PC-3 (cell line): ENCODE results near the gene PRADC1.

ENCODE experiments used
- EZH2 ChIP-seq: fragments of 300-600 bp; sonication (generic); IDR thresholded peaks from one replicate; pipeline ENCODE4 v1.6.1; 2017; ENCODE audit warnings: antibody characterized with exemption, mild to moderate bottlenecking, low read length; ENCODE audit not compliant: unreplicated experiment
- TF ChIP-seq, protein P1 (sequence below): fragments of 300-600 bp; sonication (generic); conservative IDR thresholded peaks from 2 replicates; pipeline ENCODE4 v1.5.1; 2017; ENCODE audit warnings: antibody characterized with exemption, low read depth, mild to moderate bottlenecking, low read length

DNA sequence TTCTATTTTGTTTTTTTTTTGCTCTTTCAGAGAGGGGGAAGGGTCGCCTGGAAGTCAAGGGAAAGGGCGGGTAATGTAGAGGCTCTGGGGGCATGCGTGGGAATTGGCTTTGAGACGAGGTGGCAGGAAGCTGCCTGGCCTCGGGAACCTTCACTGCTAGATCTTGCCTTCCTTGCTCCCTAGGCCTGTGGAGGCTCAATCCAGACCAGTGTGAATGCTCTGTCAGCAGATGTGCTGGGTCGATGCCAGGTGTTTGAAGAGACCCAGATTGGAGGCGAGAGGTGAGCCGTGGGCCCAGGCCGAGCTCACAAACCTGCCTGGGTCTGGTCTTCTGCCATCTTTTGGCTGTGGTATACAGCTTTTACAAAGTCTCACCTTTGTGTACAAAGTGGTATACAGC is 16.6 kb upstream of the PRADC1 start:
- TF ChIP-seq, protein P1, sequence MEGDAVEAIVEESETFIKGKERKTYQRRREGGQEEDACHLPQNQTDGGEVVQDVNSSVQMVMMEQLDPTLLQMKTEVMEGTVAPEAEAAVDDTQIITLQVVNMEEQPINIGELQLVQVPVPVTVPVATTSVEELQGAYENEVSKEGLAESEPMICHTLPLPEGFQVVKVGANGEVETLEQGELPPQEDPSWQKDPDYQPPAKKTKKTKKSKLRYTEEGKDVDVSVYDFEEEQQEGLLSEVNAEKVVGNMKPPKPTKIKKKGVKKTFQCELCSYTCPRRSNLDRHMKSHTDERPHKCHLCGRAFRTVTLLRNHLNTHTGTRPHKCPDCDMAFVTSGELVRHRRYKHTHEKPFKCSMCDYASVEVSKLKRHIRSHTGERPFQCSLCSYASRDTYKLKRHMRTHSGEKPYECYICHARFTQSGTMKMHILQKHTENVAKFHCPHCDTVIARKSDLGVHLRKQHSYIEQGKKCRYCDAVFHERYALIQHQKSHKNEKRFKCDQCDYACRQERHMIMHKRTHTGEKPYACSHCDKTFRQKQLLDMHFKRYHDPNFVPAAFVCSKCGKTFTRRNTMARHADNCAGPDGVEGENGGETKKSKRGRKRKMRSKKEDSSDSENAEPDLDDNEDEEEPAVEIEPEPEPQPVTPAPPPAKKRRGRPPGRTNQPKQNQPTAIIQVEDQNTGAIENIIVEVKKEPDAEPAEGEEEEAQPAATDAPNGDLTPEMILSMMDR: no peak
- no peak for TF ChIP-seq EZH2
